Measurements from ENCODE around the gene NELL2.

Gene NELL2

GRCh38 chr12:44558340-44559100 lies 317.6 kb downstream of the NELL2 start:
- no peak for DNase-seq (ENCODE audit: low read depth)
- no peak for TF ChIP-seq CTCF (IDR thresholded peaks at IDR 0.05; ENCODE audit: low read length, missing control alignments)
- no peak overlapping the region for H3K4me3 ChIP-seq (replicated peaks; ENCODE audit: low read depth, low read length)

GRCh38 chr12:44555454-44555853 lies 320.7 kb downstream of the NELL2 start:
- no peak overlapping the region for H3K4me3 ChIP-seq (replicated peaks; ENCODE audit: low read depth, low read length)
- TF ChIP-seq CTCF (IDR thresholded peaks at IDR 0.05; ENCODE audit: low read length, missing control alignments): no peak

GRCh38 chr12:44551631-44552030 lies 324.5 kb downstream of the NELL2 start:
- H3K4me3 ChIP-seq (replicated peaks; ENCODE audit: low read depth, low read length): no peak overlapping the region
- TF ChIP-seq CTCF (IDR thresholded peaks at IDR 0.05; ENCODE audit: low read length, missing control alignments): no peak
- DNase-seq (ENCODE audit: low read depth): no peak

More at GRCh38 chr12:44555454-44555853, 320.7 kb downstream of the NELL2 start:
- DNase-seq (ENCODE audit: low read depth): no peak

GRCh38 chr12:44550377-44550776 lies 325.7 kb downstream of the NELL2 start:
- DNase-seq (ENCODE audit: low read depth): no peak
- no peak overlapping the region for H3K4me3 ChIP-seq (replicated peaks; ENCODE audit: low read depth, low read length)
- no peak for TF ChIP-seq CTCF (IDR thresholded peaks at IDR 0.05; ENCODE audit: low read length, missing control alignments)

- no peak overlapping the region for H3K4me3 ChIP-seq (replicated peaks; ENCODE audit: low read depth, low read length)
- DNase-seq (ENCODE audit: low read depth): no peak
- no peak for TF ChIP-seq CTCF (IDR thresholded peaks at IDR 0.05; ENCODE audit: low read length, missing control alignments)
Measured at GRCh38 chr12:44546060-44546459, 330.1 kb downstream of the NELL2 start.

- no peak for TF ChIP-seq CTCF (IDR thresholded peaks at IDR 0.05; ENCODE audit: low read length, missing control alignments)
- DNase-seq (ENCODE audit: low read depth): no peak
Measured at GRCh38 chr12:44544018-44544417, 332.1 kb downstream of the NELL2 start.

GRCh38 chr12:44542716-44543115 lies 333.4 kb downstream of the NELL2 start:
- no peak for TF ChIP-seq CTCF (IDR thresholded peaks at IDR 0.05; ENCODE audit: low read length, missing control alignments)

More at GRCh38 chr12:44544018-44544417, 332.1 kb downstream of the NELL2 start:
- no peak overlapping the region for H3K4me3 ChIP-seq (replicated peaks; ENCODE audit: low read depth, low read length)

More at GRCh38 chr12:44542716-44543115, 333.4 kb downstream of the NELL2 start:
- no peak overlapping the region for H3K4me3 ChIP-seq (replicated peaks; ENCODE audit: low read depth, low read length)
- DNase-seq (ENCODE audit: low read depth): no peak
